ENCODE data around the gene CIP2A. TPM values are rescaled to one million over a fixed set of nuclear protein-coding genes. Genes with fewer than 3 reads are reported as not detected.

Gene CIP2A
- total RNA-seq, 1 donor from 2014 or later = 8.2 TPM

- Mint-ChIP-seq H3K4me1 (ENCODE audit: low read depth, unreplicated experiment) (peaks cover 3% of the 10 kb centered on the region), H3K4me3 (ENCODE audit: unreplicated experiment) (no peak overlapping the region), H3K9me3 (ENCODE audit: unreplicated experiment) (no peaks in the 10 kb centered on the region), H3K27ac (ENCODE audit: unreplicated experiment) (no peak overlapping the region), H3K36me3 (ENCODE audit: unreplicated experiment) (no peaks in the 10 kb centered on the region), H3K27me3 (ENCODE audit: unreplicated experiment) (no peaks in the 10 kb centered on the region)
- DNase-seq = no peak
- TF ChIP-seq CTCF (IDR thresholded peaks at IDR 0.05; ENCODE audit: partially characterized antibody, unreplicated experiment) = no peak
Measured at GRCh38 chr3:108516881-108517280, 72.4 kb downstream of the CIP2A start.

GRCh38 chr3:108513961-108514360, 75.3 kb downstream of the CIP2A start:
- Mint-ChIP-seq H3K4me3 (ENCODE audit: unreplicated experiment) (no peak overlapping the region), H3K4me1 (ENCODE audit: low read depth, unreplicated experiment) (peaks cover 3% of the 10 kb centered on the region), H3K27me3 (ENCODE audit: unreplicated experiment) (no peaks in the 10 kb centered on the region), H3K27ac (ENCODE audit: unreplicated experiment) (no peak overlapping the region), H3K9me3 (ENCODE audit: unreplicated experiment) (no peaks in the 10 kb centered on the region), H3K36me3 (ENCODE audit: unreplicated experiment) (no peaks in the 10 kb centered on the region)
- TF ChIP-seq CTCF (IDR thresholded peaks at IDR 0.05; ENCODE audit: partially characterized antibody, unreplicated experiment) = no peak
- no peak for DNase-seq

- Mint-ChIP-seq H3K27ac (ENCODE audit: unreplicated experiment) (no peak overlapping the region), H3K9me3 (ENCODE audit: unreplicated experiment) (no peaks in the 10 kb centered on the region), H3K4me1 (ENCODE audit: low read depth, unreplicated experiment) (peaks cover 3% of the 10 kb centered on the region), H3K4me3 (ENCODE audit: unreplicated experiment) (no peak overlapping the region), H3K36me3 (ENCODE audit: unreplicated experiment) (no peaks in the 10 kb centered on the region), H3K27me3 (ENCODE audit: unreplicated experiment) (no peaks in the 10 kb centered on the region)
- no peak for DNase-seq
- no peak for TF ChIP-seq CTCF (IDR thresholded peaks at IDR 0.05; ENCODE audit: partially characterized antibody, unreplicated experiment)
Measured at GRCh38 chr3:108512671-108513070, 76.6 kb downstream of the CIP2A start.

- Mint-ChIP-seq H3K27me3 (ENCODE audit: unreplicated experiment) (no peaks in the 10 kb centered on the region), H3K27ac (ENCODE audit: unreplicated experiment) (no peak overlapping the region), H3K9me3 (ENCODE audit: unreplicated experiment) (no peaks in the 10 kb centered on the region), H3K4me1 (ENCODE audit: low read depth, unreplicated experiment) (no peaks in the 10 kb centered on the region), H3K36me3 (ENCODE audit: unreplicated experiment) (no peaks in the 10 kb centered on the region), H3K4me3 (ENCODE audit: unreplicated experiment) (no peak overlapping the region)
- DNase-seq = no peak
- TF ChIP-seq CTCF (IDR thresholded peaks at IDR 0.05; ENCODE audit: partially characterized antibody, unreplicated experiment) = no peak
Measured at GRCh38 chr3:108511490-108511889, 77.7 kb downstream of the CIP2A start.

GRCh38 chr3:108511055-108511454, 78.2 kb downstream of the CIP2A start:
- Mint-ChIP-seq H3K27me3 (ENCODE audit: unreplicated experiment) (no peaks in the 10 kb centered on the region), H3K4me1 (ENCODE audit: low read depth, unreplicated experiment) (no peaks in the 10 kb centered on the region), H3K27ac (ENCODE audit: unreplicated experiment) (no peak overlapping the region), H3K36me3 (ENCODE audit: unreplicated experiment) (no peaks in the 10 kb centered on the region), H3K9me3 (ENCODE audit: unreplicated experiment) (no peaks in the 10 kb centered on the region), H3K4me3 (ENCODE audit: unreplicated experiment) (no peak overlapping the region)
- no peak for TF ChIP-seq CTCF (IDR thresholded peaks at IDR 0.05; ENCODE audit: partially characterized antibody, unreplicated experiment)
- no peak for DNase-seq
